ENCODE results near the gene BRD3OS. TPM values are rescaled to one million over a fixed set of nuclear protein-coding genes. Genes with fewer than 3 reads are reported as not detected.
A peak's percentile ranks its signal among the peaks of the same experiment; 100 is the strongest.

Gene BRD3OS
- total RNA-seq, 3 donors from 2014 or later: 3.6 to 17.6 (median 4.9) TPM

- peaks cover 5% of the 10 kb centered on the region for H3K36me3 ChIP-seq (ENCODE audit: low read depth)
- no peak for TF ChIP-seq CTCF (IDR thresholded peaks at IDR 0.05)
- intact Hi-C loops (cut with DNase I, micrococcal nuclease): no loop called here
- H3K4me1 ChIP-seq (ENCODE audit: low read depth): peaks cover 2% of the 10 kb centered on the region
- ATAC-seq (no peak), DNase-seq (peak in 1 of 3 donors; percentile 45)
- no peaks in the 10 kb centered on the region for H3K9me3 ChIP-seq
- no peak overlapping the region for H3K4me3 ChIP-seq
Observed at GRCh38 chr9:134029248-134030226, 4.3 kb downstream of the BRD3OS start.

- H3K4me1 ChIP-seq (ENCODE audit: low read depth): no peaks in the 10 kb centered on the region
- no peaks in the 10 kb centered on the region for H3K9me3 ChIP-seq
- DNase-seq (no peak), ATAC-seq (no peak)
- H3K4me3 ChIP-seq: no peak overlapping the region
- TF ChIP-seq CTCF (IDR thresholded peaks at IDR 0.05): no peak
- intact Hi-C loops (cut with DNase I, micrococcal nuclease): no loop called here
- H3K36me3 ChIP-seq (ENCODE audit: low read depth): peaks cover 7% of the 10 kb centered on the region
Observed at GRCh38 chr9:134030821-134031470, 5.7 kb downstream of the BRD3OS start.

- H3K36me3 ChIP-seq (ENCODE audit: low read depth): peaks cover 7% of the 10 kb centered on the region
Observed at GRCh38 chr9:134031783-134032182, 6.5 kb downstream of the BRD3OS start.

GRCh38 chr9:134032456-134033222 lies 7.4 kb downstream of the BRD3OS start:
- Histone ChIP-seq H3K4me3 (no peak overlapping the region), H3K9me3 (no peaks in the 10 kb centered on the region), H3K36me3 (ENCODE audit: low read depth) (peaks cover 7% of the 10 kb centered on the region), H3K4me1 (ENCODE audit: low read depth) (no peaks in the 10 kb centered on the region)
- no peak for TF ChIP-seq CTCF (IDR thresholded peaks at IDR 0.05)
- no peak for ATAC-seq
- intact Hi-C loops (cut with DNase I, micrococcal nuclease): no loop called here
- peak in 1 of 3 donors; percentile 11 for DNase-seq

More at GRCh38 chr9:134031783-134032182, 6.5 kb downstream of the BRD3OS start:
- ATAC-seq (no peak), DNase-seq (peak in 1 of 3 donors; percentile 22)
- Histone ChIP-seq H3K4me1 (ENCODE audit: low read depth) (no peaks in the 10 kb centered on the region), H3K9me3 (no peaks in the 10 kb centered on the region), H3K4me3 (no peak overlapping the region)
- TF ChIP-seq CTCF (IDR thresholded peaks at IDR 0.05): no peak
- intact Hi-C loops (cut with DNase I, micrococcal nuclease): no loop called here

GRCh38 chr9:134033516-134034214 lies 8.4 kb downstream of the BRD3OS start:
- TF ChIP-seq CTCF (IDR thresholded peaks at IDR 0.05): no peak
- no peaks in the 10 kb centered on the region for H3K4me1 ChIP-seq (ENCODE audit: low read depth)
- H3K36me3 ChIP-seq (ENCODE audit: low read depth): peaks cover 7% of the 10 kb centered on the region
- H3K4me3 ChIP-seq: no peak overlapping the region
- intact Hi-C loops (cut with DNase I, micrococcal nuclease): no loop called here
- H3K9me3 ChIP-seq: no peaks in the 10 kb centered on the region
- no peak for ATAC-seq
- DNase-seq: peak in 1 of 3 donors; percentile 16

Measured in mucosa of descending colon (tissue), 3 donors.